ENCODE measurements around the gene TAS1R3. TPM values are rescaled to one million over a fixed set of nuclear protein-coding genes. Genes with fewer than 3 reads are reported as not detected.
A peak's percentile ranks its signal among the peaks of the same experiment; 100 is the strongest.

TAS1R3 gene
- total RNA-seq, 1 donor from 2014 or later: 0.34 TPM

GRCh38 chr1:1354271-1355247 lies 23.5 kb downstream of the TAS1R3 start:
- no peaks in the 10 kb centered on the region for H3K36me3 Mint-ChIP-seq (ENCODE audit: low read depth)
- H3K9me3 Mint-ChIP-seq: no peaks in the 10 kb centered on the region
- H3K4me3 Mint-ChIP-seq: no peak overlapping the region
- no peak for DNase-seq (ENCODE audit: low spot score)
- H3K4me1 Mint-ChIP-seq (ENCODE audit: low read depth): peaks cover 14% of the 10 kb centered on the region
- H3K27me3 Mint-ChIP-seq (ENCODE audit: insufficient read depth): peaks cover 33% of the 10 kb centered on the region
- intact Hi-C loops (cut with micrococcal nuclease): no loop called here
- peak overlapping the region; percentile 71 for H3K27ac Mint-ChIP-seq

GRCh38 chr1:1355416-1355815 lies 24.3 kb downstream of the TAS1R3 start:
- DNase-seq (ENCODE audit: low spot score): no peak
- no peak overlapping the region for H3K27ac Mint-ChIP-seq
- intact Hi-C loops (cut with micrococcal nuclease): no loop called here
- H3K36me3 Mint-ChIP-seq (ENCODE audit: low read depth): no peaks in the 10 kb centered on the region
- no peaks in the 10 kb centered on the region for H3K9me3 Mint-ChIP-seq
- H3K4me1 Mint-ChIP-seq (ENCODE audit: low read depth): peaks cover 14% of the 10 kb centered on the region
- no peak overlapping the region for H3K4me3 Mint-ChIP-seq
- H3K27me3 Mint-ChIP-seq (ENCODE audit: insufficient read depth): peaks cover 33% of the 10 kb centered on the region

- no peaks in the 10 kb centered on the region for H3K9me3 Mint-ChIP-seq
- DNase-seq (ENCODE audit: low spot score): no peak
- intact Hi-C loops (cut with micrococcal nuclease): no loop called here
- no peak overlapping the region for H3K27ac Mint-ChIP-seq
- H3K27me3 Mint-ChIP-seq (ENCODE audit: insufficient read depth): peaks cover 33% of the 10 kb centered on the region
- no peak overlapping the region for H3K4me3 Mint-ChIP-seq
- H3K4me1 Mint-ChIP-seq (ENCODE audit: low read depth): peaks cover 14% of the 10 kb centered on the region
- H3K36me3 Mint-ChIP-seq (ENCODE audit: low read depth): no peaks in the 10 kb centered on the region
Measured at GRCh38 chr1:1356166-1356795, 25.2 kb downstream of the TAS1R3 start.

GRCh38 chr1:1356796-1357401 lies 25.8 kb downstream of the TAS1R3 start:
- Mint-ChIP-seq H3K4me1 (ENCODE audit: low read depth) (peaks cover 14% of the 10 kb centered on the region), H3K27me3 (ENCODE audit: insufficient read depth) (peaks cover 33% of the 10 kb centered on the region), H3K27ac (no peak overlapping the region), H3K36me3 (ENCODE audit: low read depth) (no peaks in the 10 kb centered on the region), H3K4me3 (no peak overlapping the region), H3K9me3 (no peaks in the 10 kb centered on the region)
- no peak for DNase-seq (ENCODE audit: low spot score)
- intact Hi-C loops (cut with micrococcal nuclease): no loop called here

- Mint-ChIP-seq H3K27me3 (ENCODE audit: insufficient read depth) (peaks cover 26% of the 10 kb centered on the region), H3K4me3 (no peak overlapping the region), H3K9me3 (no peaks in the 10 kb centered on the region), H3K36me3 (ENCODE audit: low read depth) (no peaks in the 10 kb centered on the region), H3K4me1 (ENCODE audit: low read depth) (peaks cover 6% of the 10 kb centered on the region), H3K27ac (no peak overlapping the region)
- no peak for DNase-seq (ENCODE audit: low spot score)
- intact Hi-C loops (cut with micrococcal nuclease): no loop called here
Measured at GRCh38 chr1:1357871-1358432, 26.9 kb downstream of the TAS1R3 start.

GRCh38 chr1:1358433-1359271 lies 27.6 kb downstream of the TAS1R3 start, which contains the start of gene MXRA8:
Gene MXRA8 (minus strand): TSS chr1:1358555. CDS start chr1:1358504, 51 bp downstream.
- Mint-ChIP-seq H3K9me3 (no peaks in the 10 kb centered on the region), H3K27me3 (ENCODE audit: insufficient read depth) (peaks cover 23% of the 10 kb centered on the region), H3K4me3 (peak within 1 kb of the TSS; percentile 7), H3K36me3 (ENCODE audit: low read depth) (no peaks in the 10 kb centered on the region), H3K27ac (no peak within 1 kb of the TSS), H3K4me1 (ENCODE audit: low read depth) (peaks cover 6% of the 10 kb centered on the region)
- DNase-seq (ENCODE audit: low spot score): no peak
- intact Hi-C loops (cut with micrococcal nuclease): no loop called here

GRCh38 chr1:1359308-1359663 lies 28.2 kb downstream of the TAS1R3 start:
- no peak for DNase-seq (ENCODE audit: low spot score)
- peaks cover 17% of the 10 kb centered on the region for H3K27me3 Mint-ChIP-seq (ENCODE audit: insufficient read depth)
- H3K36me3 Mint-ChIP-seq (ENCODE audit: low read depth): no peaks in the 10 kb centered on the region
- no peak overlapping the region for H3K27ac Mint-ChIP-seq
- intact Hi-C loops (cut with micrococcal nuclease): no loop called here
- H3K4me1 Mint-ChIP-seq (ENCODE audit: low read depth): peaks cover 6% of the 10 kb centered on the region
- peak overlapping the region; percentile 7 for H3K4me3 Mint-ChIP-seq
- no peaks in the 10 kb centered on the region for H3K9me3 Mint-ChIP-seq

GRCh38 chr1:1359664-1360468 lies 28.8 kb downstream of the TAS1R3 start:
- Mint-ChIP-seq H3K4me3 (no peak overlapping the region), H3K4me1 (ENCODE audit: low read depth) (peaks cover 6% of the 10 kb centered on the region), H3K27ac (no peak overlapping the region), H3K36me3 (ENCODE audit: low read depth) (no peaks in the 10 kb centered on the region), H3K27me3 (ENCODE audit: insufficient read depth) (peaks cover 16% of the 10 kb centered on the region), H3K9me3 (no peaks in the 10 kb centered on the region)
- no peak for DNase-seq (ENCODE audit: low spot score)
- intact Hi-C loops (cut with micrococcal nuclease): no loop called here

- H3K27ac Mint-ChIP-seq: no peak overlapping the region
Measured at GRCh38 chr1:1360506-1361169, 29.6 kb downstream of the TAS1R3 start.

GRCh38 chr1:1361233-1361981 lies 30.3 kb downstream of the TAS1R3 start:
- Mint-ChIP-seq H3K9me3 (no peaks in the 10 kb centered on the region), H3K4me1 (ENCODE audit: low read depth) (peaks cover 6% of the 10 kb centered on the region), H3K27me3 (ENCODE audit: insufficient read depth) (peaks cover 16% of the 10 kb centered on the region), H3K27ac (no peak overlapping the region), H3K4me3 (no peak overlapping the region), H3K36me3 (ENCODE audit: low read depth) (no peaks in the 10 kb centered on the region)
- no peak for DNase-seq (ENCODE audit: low spot score)
- intact Hi-C loops (cut with micrococcal nuclease): no loop called here

More at GRCh38 chr1:1360506-1361169, 29.6 kb downstream of the TAS1R3 start:
- Mint-ChIP-seq H3K9me3 (no peaks in the 10 kb centered on the region), H3K4me3 (no peak overlapping the region), H3K36me3 (ENCODE audit: low read depth) (no peaks in the 10 kb centered on the region), H3K27me3 (ENCODE audit: insufficient read depth) (peaks cover 16% of the 10 kb centered on the region), H3K4me1 (ENCODE audit: low read depth) (peaks cover 6% of the 10 kb centered on the region)
- intact Hi-C loops (cut with micrococcal nuclease): no loop called here
- no peak for DNase-seq (ENCODE audit: low spot score)

GRCh38 chr1:1361982-1362423 lies 30.9 kb downstream of the TAS1R3 start:
- no peak overlapping the region for H3K27ac Mint-ChIP-seq

More at GRCh38 chr1:1361982-1362423, 30.9 kb downstream of the TAS1R3 start:
- intact Hi-C loops (cut with micrococcal nuclease): no loop called here
- no peaks in the 10 kb centered on the region for H3K9me3 Mint-ChIP-seq
- peaks cover 16% of the 10 kb centered on the region for H3K27me3 Mint-ChIP-seq (ENCODE audit: insufficient read depth)
- no peak for DNase-seq (ENCODE audit: low spot score)
- H3K36me3 Mint-ChIP-seq (ENCODE audit: low read depth): no peaks in the 10 kb centered on the region
- no peak overlapping the region for H3K4me3 Mint-ChIP-seq
- peaks cover 6% of the 10 kb centered on the region for H3K4me1 Mint-ChIP-seq (ENCODE audit: low read depth)

All from activated T-helper 1 cell treated with anti-CD3 and anti-CD28 coated beads, Interleukin-12 subunit alpha, Interleukin-12 subunit beta, Interleukin-2, Interleukin-4 antibody, amounts not matched to agents 30 ng/mL and 10 ng/mL and 1 ng/mL, durations not matched to agents 14 hours and 24 hours and 36 hours (primary cell).